WTC11 (cell line): ENCODE data around the gene OLFM2. TPM values are rescaled to one million over a fixed set of nuclear protein-coding genes. Genes with fewer than 3 reads are reported as not detected.

Experiments used
- ATAC-seq: fragments of 200-7000 bp; cut with Tn5 transposase; 2 replicates; pipeline ENCODE4 v1.10.0; 2021; ENCODE audit warnings: mild to moderate bottlenecking, moderate library complexity
- CTCF ChIA-PET: fragments of 300-600 bp; sonication (Branson Sonifier 250); formaldehyde crosslinking; loops from one replicate; lab custom pipeline; 2021; ENCODE audit warnings: antibody characterized with exemption; lab: Charles Lee
- POLR2A ChIA-PET: fragments of 350-600 bp; sonication (Branson Sonifier 250); formaldehyde crosslinking; loops from one replicate; lab custom pipeline; 2021; ENCODE audit warnings: antibody characterized with exemption; lab: Charles Lee
- DNase-seq: peaks from one replicate; pipeline ENCODE4 v3.0.0; 2021; ENCODE audit warnings: low spot score
- H3K27ac Mint-ChIP-seq: 2 replicates; pipeline ENCODE4 v1.8.0; 2021; ENCODE audit warnings: mixed read lengths
- H3K27me3 Mint-ChIP-seq: 2 replicates; pipeline ENCODE4 v1.8.0; 2021; ENCODE audit warnings: low read depth, mild to moderate bottlenecking, moderate library complexity, mixed read lengths
- H3K36me3 Mint-ChIP-seq: 2 replicates; pipeline ENCODE4 v1.8.0; 2021; ENCODE audit warnings: mixed read lengths
- H3K4me1 Mint-ChIP-seq: 2 replicates; pipeline ENCODE4 v1.8.0; 2022; ENCODE audit warnings: mixed read lengths
- H3K4me3 Mint-ChIP-seq: 2 replicates; pipeline ENCODE4 v1.8.0; 2021; ENCODE audit warnings: mild to moderate bottlenecking, moderate library complexity, mixed read lengths
- H3K9me3 Mint-ChIP-seq: 2 replicates; pipeline ENCODE4 v1.8.0; 2021; ENCODE audit warnings: mixed read lengths
- ATF1 ChIP-seq: sonication (generic); formaldehyde crosslinking; IDR thresholded peaks from 2 replicates; pipeline ENCODE4 v1.8.1; 2023; ENCODE audit warnings: mild to moderate bottlenecking, moderate library complexity, missing genetic modification reagents
- FOXK1 ChIP-seq: sonication (generic); formaldehyde crosslinking; IDR thresholded peaks from 2 replicates; pipeline ENCODE4 v1.8.0; 2022; ENCODE audit warnings: mild to moderate bottlenecking, moderate library complexity, missing genetic modification reagents
- FOXP4 ChIP-seq: sonication (generic); formaldehyde crosslinking; IDR thresholded peaks from 2 replicates; pipeline ENCODE4 v1.8.0; 2022; ENCODE audit warnings: mild to moderate bottlenecking, missing genetic modification reagents
- NFYB ChIP-seq: sonication (generic); formaldehyde crosslinking; conservative IDR thresholded peaks from 2 replicates; pipeline ENCODE4 v1.8.0; 2022; ENCODE audit warnings: low read depth, missing genetic modification reagents
- RORB ChIP-seq: fragments of 250-450 bp; sonication (Bioruptor Pico); IDR thresholded peaks from 2 replicates; pipeline ENCODE4 v1.9.0; 2021; ENCODE audit warnings: mild to moderate bottlenecking
- SMAD4 ChIP-seq: sonication (generic); formaldehyde crosslinking; IDR thresholded peaks from 2 replicates; pipeline ENCODE4 v1.8.0; 2022; ENCODE audit warnings: mild to moderate bottlenecking, missing genetic modification reagents
- SP1 ChIP-seq: sonication (generic); formaldehyde crosslinking; conservative IDR thresholded peaks from 2 replicates; pipeline ENCODE4 v1.8.1; 2022; ENCODE audit warnings: missing genetic modification reagents
- ZBTB21 ChIP-seq: sonication (generic); formaldehyde crosslinking; IDR thresholded peaks from 2 replicates; pipeline ENCODE4 v1.8.1; 2023; ENCODE audit warnings: mild to moderate bottlenecking, missing genetic modification reagents, borderline replicate concordance
- ZNF281 ChIP-seq: sonication (generic); formaldehyde crosslinking; IDR thresholded peaks from 2 replicates; pipeline ENCODE4 v1.8.0; 2023; ENCODE audit warnings: mild to moderate bottlenecking, missing genetic modification reagents
- ZNF416 ChIP-seq: fragments of 250-450 bp; sonication (Bioruptor Pico); IDR thresholded peaks from 2 replicates; pipeline ENCODE4 v1.9.0; 2021; ENCODE audit warnings: mild to moderate bottlenecking, inconsistent platforms
- ZSCAN18 ChIP-seq: fragments of 250-450 bp; sonication (Bioruptor Pico); IDR thresholded peaks from 2 replicates; pipeline ENCODE4 v2.1.2; 2022; ENCODE audit warnings: mild to moderate bottlenecking, moderate library complexity
- total RNA-seq: library from RNA; stranded (reverse); gene quantifications from 3 replicates; pipeline ENCODE4 v1.2.3, GENCODE V29; 2021
- TF ChIP-seq, protein P1 (sequence below): fragments of 250-450 bp; sonication (Bioruptor Pico); IDR thresholded peaks from 2 replicates; pipeline ENCODE4 v1.9.0; 2021; ENCODE audit warnings: mild to moderate bottlenecking, borderline replicate concordance
- TF ChIP-seq, protein P2 (sequence below): sonication (generic); formaldehyde crosslinking; IDR thresholded peaks from 2 replicates; pipeline ENCODE4 v1.8.1; 2022; ENCODE audit warnings: low read depth, missing genetic modification reagents, borderline replicate concordance
- TF ChIP-seq, protein P3 (sequence below): sonication (generic); formaldehyde crosslinking; IDR thresholded peaks from 2 replicates; pipeline ENCODE4 v1.8.0; 2023; ENCODE audit warnings: missing genetic modification reagents

Gene OLFM2
- total RNA-seq, 1 experiment from 2014 or later, result 66.0 TPM

GRCh38 chr19:9818175-9818733, 118.1 kb downstream of the OLFM2 start:
- H3K9me3 Mint-ChIP-seq, result peaks cover 21% of the 10 kb centered on the region
- TF ChIP-seq ZNF281 (0 out of 2 replicates have a peak, but pooled peaks have one; percentile 27), SMAD4 (CRISPR knock-in tag) (no peak), FOXP4 (0 out of 2 replicates have a peak, but pooled peaks have one; percentile 65), SP1 (CRISPR knock-in tag) (0 out of 2 replicates have a peak, but pooled peaks have one; percentile 8), ZBTB21 (CRISPR knock-in tag) (0 out of 2 replicates have a peak, but pooled peaks have one; percentile 41)
- TF ChIP-seq, protein P1, sequence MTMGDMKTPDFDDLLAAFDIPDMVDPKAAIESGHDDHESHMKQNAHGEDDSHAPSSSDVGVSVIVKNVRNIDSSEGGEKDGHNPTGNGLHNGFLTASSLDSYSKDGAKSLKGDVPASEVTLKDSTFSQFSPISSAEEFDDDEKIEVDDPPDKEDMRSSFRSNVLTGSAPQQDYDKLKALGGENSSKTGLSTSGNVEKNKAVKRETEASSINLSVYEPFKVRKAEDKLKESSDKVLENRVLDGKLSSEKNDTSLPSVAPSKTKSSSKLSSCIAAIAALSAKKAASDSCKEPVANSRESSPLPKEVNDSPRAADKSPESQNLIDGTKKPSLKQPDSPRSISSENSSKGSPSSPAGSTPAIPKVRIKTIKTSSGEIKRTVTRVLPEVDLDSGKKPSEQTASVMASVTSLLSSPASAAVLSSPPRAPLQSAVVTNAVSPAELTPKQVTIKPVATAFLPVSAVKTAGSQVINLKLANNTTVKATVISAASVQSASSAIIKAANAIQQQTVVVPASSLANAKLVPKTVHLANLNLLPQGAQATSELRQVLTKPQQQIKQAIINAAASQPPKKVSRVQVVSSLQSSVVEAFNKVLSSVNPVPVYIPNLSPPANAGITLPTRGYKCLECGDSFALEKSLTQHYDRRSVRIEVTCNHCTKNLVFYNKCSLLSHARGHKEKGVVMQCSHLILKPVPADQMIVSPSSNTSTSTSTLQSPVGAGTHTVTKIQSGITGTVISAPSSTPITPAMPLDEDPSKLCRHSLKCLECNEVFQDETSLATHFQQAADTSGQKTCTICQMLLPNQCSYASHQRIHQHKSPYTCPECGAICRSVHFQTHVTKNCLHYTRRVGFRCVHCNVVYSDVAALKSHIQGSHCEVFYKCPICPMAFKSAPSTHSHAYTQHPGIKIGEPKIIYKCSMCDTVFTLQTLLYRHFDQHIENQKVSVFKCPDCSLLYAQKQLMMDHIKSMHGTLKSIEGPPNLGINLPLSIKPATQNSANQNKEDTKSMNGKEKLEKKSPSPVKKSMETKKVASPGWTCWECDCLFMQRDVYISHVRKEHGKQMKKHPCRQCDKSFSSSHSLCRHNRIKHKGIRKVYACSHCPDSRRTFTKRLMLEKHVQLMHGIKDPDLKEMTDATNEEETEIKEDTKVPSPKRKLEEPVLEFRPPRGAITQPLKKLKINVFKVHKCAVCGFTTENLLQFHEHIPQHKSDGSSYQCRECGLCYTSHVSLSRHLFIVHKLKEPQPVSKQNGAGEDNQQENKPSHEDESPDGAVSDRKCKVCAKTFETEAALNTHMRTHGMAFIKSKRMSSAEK (CRISPR knock-in tag), result no peak
- TF ChIP-seq, all 79 proteins: peak for 4
- POLR2A ChIA-PET, result interaction anchor here (0.6 to 1.6 kb wide), 5 partner anchors 17 to 712 kb away, joined by 3 to 8 read pairs (median 3); partner anchors contain the start of gene PIN1
- Mint-ChIP-seq H3K4me1 (peaks cover 16% of the 10 kb centered on the region), H3K36me3 (peaks cover 30% of the 10 kb centered on the region), H3K4me3 (peak overlapping the region; percentile 90), H3K27ac (peak overlapping the region; percentile 93), H3K27me3 (no peaks in the 10 kb centered on the region)
- CTCF ChIA-PET, result interaction anchor here (1.0 kb wide), 1 partner anchor 17 kb away, joined by 3 read pairs; the partner anchor contains the start of gene PIN1
- no peak for ATAC-seq
- no peak for DNase-seq

- TF ChIP-seq ATF1 (CRISPR knock-in tag) (no peak), FOXK1 (CRISPR knock-in tag) (no peak)
- ATAC-seq, result no peak
- Mint-ChIP-seq H3K4me3 (no peak overlapping the region), H3K4me1 (no peaks in the 10 kb centered on the region), H3K36me3 (peaks cover 39% of the 10 kb centered on the region), H3K9me3 (peaks cover 13% of the 10 kb centered on the region), H3K27me3 (no peaks in the 10 kb centered on the region), H3K27ac (no peak overlapping the region)
- CTCF ChIA-PET, result no interaction called here
- DNase-seq, result no peak
- POLR2A ChIA-PET, result no interaction called here
Measured at GRCh38 chr19:9811139-9811538, 125.2 kb downstream of the OLFM2 start.

DNA sequence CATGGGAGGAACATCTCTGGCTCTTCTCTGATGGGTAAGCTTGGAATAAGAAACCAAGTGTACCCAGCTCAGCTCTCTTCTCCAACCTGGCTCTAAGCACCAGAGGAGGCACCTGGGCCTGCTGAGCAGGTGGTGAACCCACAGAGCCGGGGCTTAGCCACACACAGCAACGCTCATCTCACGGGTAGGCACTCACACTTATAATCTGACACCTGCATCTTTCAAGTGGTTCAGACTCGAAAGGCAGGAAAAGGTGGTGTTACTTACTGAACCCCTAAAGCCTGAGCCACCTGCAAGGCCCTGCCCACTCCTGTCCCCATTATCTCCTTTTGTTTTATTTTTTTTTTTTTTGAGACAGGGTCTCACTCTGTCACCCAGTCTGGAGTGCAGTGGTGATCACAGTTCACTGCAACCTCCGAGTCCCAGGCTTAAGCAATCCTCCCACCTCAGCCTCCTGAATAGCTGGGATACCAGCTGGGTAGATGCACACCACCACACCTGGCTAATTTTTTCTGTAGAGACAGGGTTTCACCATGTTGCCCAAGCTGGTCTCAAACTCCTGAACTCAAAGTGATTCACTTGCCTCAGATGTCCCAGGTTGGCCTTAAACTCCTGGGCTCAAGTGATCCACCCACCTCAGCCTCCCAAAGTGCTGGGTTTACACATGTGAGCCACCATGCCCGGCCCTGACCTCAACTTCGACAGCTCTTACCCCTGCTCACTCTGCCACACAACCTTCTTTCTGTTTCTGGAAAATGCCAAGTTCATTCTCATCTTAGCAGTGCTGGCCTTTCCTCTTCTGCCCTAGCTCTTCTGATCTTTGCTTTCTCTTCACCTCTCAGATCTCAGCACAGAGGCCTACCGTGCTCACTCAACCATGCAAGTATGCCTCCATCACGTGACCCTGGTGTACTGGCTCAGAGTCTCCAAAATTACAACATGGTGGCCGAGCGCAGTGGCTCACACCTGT, 127.2 kb downstream of the OLFM2 start:
- no peak overlapping the region for H3K27ac Mint-ChIP-seq
- H3K27me3 Mint-ChIP-seq, result no peaks in the 10 kb centered on the region
- CTCF ChIA-PET, result no interaction called here
- H3K4me1 Mint-ChIP-seq, result no peaks in the 10 kb centered on the region
- ATAC-seq, result no peak
- peaks cover 23% of the 10 kb centered on the region for H3K36me3 Mint-ChIP-seq
- no peak for DNase-seq
- POLR2A ChIA-PET, result interaction anchor here (0.5 kb wide), 1 partner anchor 8 kb away, joined by 4 read pairs; no protein-coding TSS in a partner anchor
- H3K4me3 Mint-ChIP-seq, result no peak overlapping the region
- 0 out of 2 replicates have a peak, but pooled peaks cover 3% of the 10 kb centered on the region for H3K9me3 Mint-ChIP-seq
- TF ChIP-seq RORB (CRISPR knock-in tag) (no peak), ZSCAN18 (no peak), ZNF416 (CRISPR knock-in tag) (no peak), NFYB (CRISPR knock-in tag) (no peak)
- TF ChIP-seq, protein P2, sequence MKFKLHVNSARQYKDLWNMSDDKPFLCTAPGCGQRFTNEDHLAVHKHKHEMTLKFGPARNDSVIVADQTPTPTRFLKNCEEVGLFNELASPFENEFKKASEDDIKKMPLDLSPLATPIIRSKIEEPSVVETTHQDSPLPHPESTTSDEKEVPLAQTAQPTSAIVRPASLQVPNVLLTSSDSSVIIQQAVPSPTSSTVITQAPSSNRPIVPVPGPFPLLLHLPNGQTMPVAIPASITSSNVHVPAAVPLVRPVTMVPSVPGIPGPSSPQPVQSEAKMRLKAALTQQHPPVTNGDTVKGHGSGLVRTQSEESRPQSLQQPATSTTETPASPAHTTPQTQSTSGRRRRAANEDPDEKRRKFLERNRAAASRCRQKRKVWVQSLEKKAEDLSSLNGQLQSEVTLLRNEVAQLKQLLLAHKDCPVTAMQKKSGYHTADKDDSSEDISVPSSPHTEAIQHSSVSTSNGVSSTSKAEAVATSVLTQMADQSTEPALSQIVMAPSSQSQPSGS, result no peak
- TF ChIP-seq, protein P3, sequence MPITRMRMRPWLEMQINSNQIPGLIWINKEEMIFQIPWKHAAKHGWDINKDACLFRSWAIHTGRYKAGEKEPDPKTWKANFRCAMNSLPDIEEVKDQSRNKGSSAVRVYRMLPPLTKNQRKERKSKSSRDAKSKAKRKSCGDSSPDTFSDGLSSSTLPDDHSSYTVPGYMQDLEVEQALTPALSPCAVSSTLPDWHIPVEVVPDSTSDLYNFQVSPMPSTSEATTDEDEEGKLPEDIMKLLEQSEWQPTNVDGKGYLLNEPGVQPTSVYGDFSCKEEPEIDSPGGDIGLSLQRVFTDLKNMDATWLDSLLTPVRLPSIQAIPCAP (CRISPR knock-in tag), result no peak
